Activated CD4-positive, alpha-beta memory T cell treated with anti-CD3 and anti-CD28 coated beads, Interleukin-2, amount 10 ng/mL, durations not matched to agents 7 days and 5 days (primary cell): ENCODE data around the gene NANOS1. TPM values are rescaled to one million over a fixed set of nuclear protein-coding genes. Genes with fewer than 3 reads are reported as not detected.

Experiments used
- CTCF ChIA-PET: fragments of 350-600 bp; sonication (Branson Sonifier 250); formaldehyde crosslinking; loops from one replicate; lab custom pipeline; 2021; ENCODE audit warnings: antibody characterized with exemption, inconsistent platforms; lab: Charles Lee
- POLR2A ChIA-PET: fragments of 350-600 bp; sonication (Branson Sonifier 250); formaldehyde crosslinking; loops from one replicate; lab custom pipeline; 2021; ENCODE audit warnings: antibody characterized with exemption; lab: Charles Lee
- DNase-seq: peaks from one replicate; pipeline ENCODE4 v3.0.0-alpha.2; 2020
- H3K27ac Mint-ChIP-seq: one replicate; pipeline ENCODE4 v1.8.0; 2021; ENCODE audit warnings: mild to moderate bottlenecking, mixed read lengths
- H3K27me3 Mint-ChIP-seq: one replicate; pipeline ENCODE4 v1.8.0; 2021; ENCODE audit warnings: mixed read lengths
- H3K36me3 Mint-ChIP-seq: one replicate; pipeline ENCODE4 v1.8.0; 2021; ENCODE audit warnings: low read depth, mixed read lengths
- H3K4me1 Mint-ChIP-seq: one replicate; pipeline ENCODE4 v1.8.0; 2021; ENCODE audit warnings: mixed read lengths
- H3K4me3 Mint-ChIP-seq: one replicate; pipeline ENCODE4 v1.8.0; 2021; ENCODE audit warnings: mild to moderate bottlenecking, mixed read lengths
- H3K9me3 Mint-ChIP-seq: one replicate; pipeline ENCODE4 v1.8.0; 2021; ENCODE audit warnings: mixed read lengths
- total RNA-seq, 2 experiments: library from RNA; stranded (reverse); gene quantifications; one replicate each; pipeline ENCODE4 v1.2.3, GENCODE V29; 2021

The NANOS1 gene
- total RNA-seq, 2 experiments from 2014 or later, result 0.13 to 0.40 TPM

- H3K27me3 Mint-ChIP-seq, result peaks cover 48% of the 10 kb centered on the region
- H3K4me3 Mint-ChIP-seq, result no peak overlapping the region
- no peak overlapping the region for H3K27ac Mint-ChIP-seq
- H3K9me3 Mint-ChIP-seq, result no peaks in the 10 kb centered on the region
- H3K36me3 Mint-ChIP-seq, result no peaks in the 10 kb centered on the region
- no peaks in the 10 kb centered on the region for H3K4me1 Mint-ChIP-seq
- CTCF ChIA-PET, result no interaction called here
- no peak for DNase-seq
- POLR2A ChIA-PET, result no interaction called here
Measured at GRCh38 chr10:118995739-118996138, 33.8 kb upstream of the NANOS1 start.

DNA sequence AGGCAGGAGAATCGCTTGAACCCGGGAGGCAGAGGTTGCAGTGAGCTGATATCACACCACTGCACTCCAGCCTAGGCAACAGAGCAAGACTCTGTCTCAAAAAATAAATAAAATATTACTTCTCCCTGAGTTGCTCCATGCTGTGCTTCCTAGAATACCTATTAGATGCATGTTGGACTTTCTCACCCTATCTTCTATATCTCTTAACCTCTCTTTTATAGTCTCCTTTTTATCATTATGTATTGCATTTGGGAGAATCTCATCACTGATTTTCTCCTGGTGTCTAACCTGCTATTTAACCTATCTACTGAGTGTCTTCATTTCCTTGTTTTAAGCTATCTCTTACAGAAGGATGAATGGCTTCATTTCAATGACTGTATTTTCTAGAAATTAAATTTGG is 32.1 kb upstream of the NANOS1 start:
- Mint-ChIP-seq H3K9me3 (no peaks in the 10 kb centered on the region), H3K27ac (no peak overlapping the region), H3K4me3 (no peak overlapping the region), H3K27me3 (peaks cover 38% of the 10 kb centered on the region), H3K36me3 (no peaks in the 10 kb centered on the region), H3K4me1 (no peaks in the 10 kb centered on the region)
- POLR2A ChIA-PET, result no interaction called here
- DNase-seq, result no peak
- CTCF ChIA-PET, result no interaction called here

DNA sequence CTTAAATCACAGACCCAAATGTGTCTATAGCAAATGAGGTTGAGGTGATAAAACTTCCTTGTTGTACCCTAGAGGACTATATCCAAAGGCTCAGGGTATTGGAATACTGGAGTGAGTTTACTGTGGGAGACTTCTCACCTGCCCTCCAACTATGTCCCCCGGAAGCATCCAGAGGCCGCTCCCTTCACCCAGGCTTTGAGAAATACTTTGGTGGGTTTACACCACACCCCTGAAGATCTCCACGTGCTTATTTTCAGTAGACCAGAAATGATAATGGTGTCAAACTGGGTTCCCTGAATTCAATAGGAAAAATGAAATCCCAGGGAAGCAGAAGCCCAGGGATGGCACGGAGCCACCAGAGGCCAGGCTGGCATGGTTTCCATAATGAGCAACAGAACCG is 31.3 kb upstream of the NANOS1 start:
- Mint-ChIP-seq H3K27ac (no peak overlapping the region), H3K4me1 (no peaks in the 10 kb centered on the region), H3K4me3 (no peak overlapping the region), H3K9me3 (no peaks in the 10 kb centered on the region), H3K36me3 (no peaks in the 10 kb centered on the region), H3K27me3 (peaks cover 33% of the 10 kb centered on the region)
- ChIA-PET POLR2A (no interaction called here), CTCF (no interaction called here)
- DNase-seq, result no peak

- Mint-ChIP-seq H3K27ac (no peak overlapping the region), H3K4me3 (no peak overlapping the region), H3K9me3 (no peaks in the 10 kb centered on the region), H3K4me1 (no peaks in the 10 kb centered on the region), H3K27me3 (peaks cover 27% of the 10 kb centered on the region), H3K36me3 (no peaks in the 10 kb centered on the region)
- ChIA-PET CTCF (no interaction called here), POLR2A (no interaction called here)
- DNase-seq, result no peak
Measured at GRCh38 chr10:119001717-119002500, 27.6 kb upstream of the NANOS1 start.

- H3K36me3 Mint-ChIP-seq, result no peaks in the 10 kb centered on the region
- H3K27ac Mint-ChIP-seq, result no peak overlapping the region
- no peaks in the 10 kb centered on the region for H3K9me3 Mint-ChIP-seq
- ChIA-PET CTCF (no interaction called here), POLR2A (no interaction called here)
- H3K4me1 Mint-ChIP-seq, result no peaks in the 10 kb centered on the region
- no peak for DNase-seq
- H3K4me3 Mint-ChIP-seq, result no peak overlapping the region
- H3K27me3 Mint-ChIP-seq, result peaks cover 21% of the 10 kb centered on the region
Measured at GRCh38 chr10:119003572-119004289, 25.8 kb upstream of the NANOS1 start.

DNA sequence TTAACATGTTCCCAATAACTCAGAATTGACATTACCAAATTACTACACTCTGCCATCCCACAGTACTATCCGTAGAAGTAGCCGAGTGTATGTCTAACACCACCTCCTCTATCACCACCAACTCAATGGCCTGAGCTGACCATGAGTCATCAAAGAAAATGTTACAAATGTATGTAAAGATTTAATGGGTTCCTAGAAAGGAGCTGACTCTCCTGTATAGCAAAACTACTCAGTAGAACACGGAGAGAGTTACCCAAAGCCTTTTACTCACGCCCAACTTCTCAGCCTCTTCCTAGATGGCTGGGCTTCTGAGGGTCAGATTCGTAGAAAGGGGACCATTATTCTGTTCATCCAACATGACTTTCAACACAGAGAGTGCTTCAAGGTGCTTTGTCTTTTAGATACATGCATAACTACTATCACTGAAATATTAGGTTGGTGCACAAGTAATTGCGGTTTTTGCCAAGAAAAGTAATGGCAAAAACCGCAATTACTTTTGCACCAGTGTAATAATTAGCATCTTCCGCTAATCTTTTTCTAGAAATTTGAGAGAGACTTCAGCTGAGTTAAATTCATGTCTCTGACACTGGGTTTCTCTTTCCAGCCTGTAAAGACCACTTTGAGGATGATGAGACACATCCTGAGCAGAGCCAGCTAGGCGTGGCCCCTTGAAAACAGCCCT is 24.0 kb upstream of the NANOS1 start:
- no peak for DNase-seq
- H3K27me3 Mint-ChIP-seq, result peaks cover 15% of the 10 kb centered on the region
- no peaks in the 10 kb centered on the region for H3K9me3 Mint-ChIP-seq
- ChIA-PET CTCF (no interaction called here), POLR2A (no interaction called here)
- H3K36me3 Mint-ChIP-seq, result no peaks in the 10 kb centered on the region
- no peaks in the 10 kb centered on the region for H3K4me1 Mint-ChIP-seq
- no peak overlapping the region for H3K27ac Mint-ChIP-seq
- no peak overlapping the region for H3K4me3 Mint-ChIP-seq

GRCh38 chr10:119006451-119007210 is 22.9 kb upstream of the NANOS1 start:
- H3K27me3 Mint-ChIP-seq, result peaks cover 18% of the 10 kb centered on the region
- ChIA-PET CTCF (no interaction called here), POLR2A (no interaction called here)
- H3K4me1 Mint-ChIP-seq, result no peaks in the 10 kb centered on the region
- no peak overlapping the region for H3K4me3 Mint-ChIP-seq
- DNase-seq, result no peak
- no peaks in the 10 kb centered on the region for H3K36me3 Mint-ChIP-seq
- H3K9me3 Mint-ChIP-seq, result no peaks in the 10 kb centered on the region
- no peak overlapping the region for H3K27ac Mint-ChIP-seq

- H3K27ac Mint-ChIP-seq, result no peak overlapping the region
- H3K4me1 Mint-ChIP-seq, result no peaks in the 10 kb centered on the region
- H3K4me3 Mint-ChIP-seq, result no peak overlapping the region
- POLR2A ChIA-PET, result no interaction called here
- H3K27me3 Mint-ChIP-seq, result peaks cover 15% of the 10 kb centered on the region
- CTCF ChIA-PET, result interaction anchor here (0.5 kb wide), 1 partner anchor 60 kb away, joined by 3 read pairs; no protein-coding TSS in a partner anchor
- no peaks in the 10 kb centered on the region for H3K36me3 Mint-ChIP-seq
- H3K9me3 Mint-ChIP-seq, result no peaks in the 10 kb centered on the region
- DNase-seq, result no peak
Measured at GRCh38 chr10:119007211-119007574, 22.3 kb upstream of the NANOS1 start.

- H3K27ac Mint-ChIP-seq, result no peak overlapping the region
Measured at GRCh38 chr10:119020627-119020946, 8.9 kb upstream of the NANOS1 start.

GRCh38 chr10:119022846-119023552 is 6.5 kb upstream of the NANOS1 start:
- DNase-seq, result no peak
- Mint-ChIP-seq H3K36me3 (no peaks in the 10 kb centered on the region), H3K4me1 (no peaks in the 10 kb centered on the region), H3K4me3 (no peak overlapping the region), H3K27me3 (peaks cover 13% of the 10 kb centered on the region), H3K9me3 (no peaks in the 10 kb centered on the region), H3K27ac (no peak overlapping the region)
- ChIA-PET POLR2A (no interaction called here), CTCF (no interaction called here)

More at GRCh38 chr10:119020627-119020946, 8.9 kb upstream of the NANOS1 start:
- no peak for DNase-seq
- CTCF ChIA-PET, result no interaction called here
- peaks cover 10% of the 10 kb centered on the region for H3K27me3 Mint-ChIP-seq
- no peaks in the 10 kb centered on the region for H3K9me3 Mint-ChIP-seq
- no peaks in the 10 kb centered on the region for H3K36me3 Mint-ChIP-seq
- POLR2A ChIA-PET, result no interaction called here
- no peak overlapping the region for H3K4me3 Mint-ChIP-seq
- H3K4me1 Mint-ChIP-seq, result no peaks in the 10 kb centered on the region

- ChIA-PET CTCF (no interaction called here), POLR2A (no interaction called here)
- Mint-ChIP-seq H3K27me3 (peaks cover 13% of the 10 kb centered on the region), H3K4me1 (no peaks in the 10 kb centered on the region), H3K36me3 (no peaks in the 10 kb centered on the region), H3K27ac (no peak overlapping the region), H3K4me3 (no peak overlapping the region), H3K9me3 (no peaks in the 10 kb centered on the region)
- no peak for DNase-seq
Measured at GRCh38 chr10:119023553-119023868, 6.0 kb upstream of the NANOS1 start.

- DNase-seq, result no peak
- ChIA-PET POLR2A (no interaction called here), CTCF (no interaction called here)
- Mint-ChIP-seq H3K9me3 (no peaks in the 10 kb centered on the region), H3K36me3 (no peaks in the 10 kb centered on the region), H3K27ac (no peak overlapping the region), H3K4me1 (no peaks in the 10 kb centered on the region), H3K27me3 (peaks cover 12% of the 10 kb centered on the region), H3K4me3 (no peak overlapping the region)
Measured at GRCh38 chr10:119024882-119025281, 4.6 kb upstream of the NANOS1 start.

- peaks cover 12% of the 10 kb centered on the region for H3K27me3 Mint-ChIP-seq
- H3K4me3 Mint-ChIP-seq, result no peak overlapping the region
- H3K27ac Mint-ChIP-seq, result no peak overlapping the region
- ChIA-PET CTCF (no interaction called here), POLR2A (no interaction called here)
- H3K4me1 Mint-ChIP-seq, result no peaks in the 10 kb centered on the region
- no peak for DNase-seq
- H3K36me3 Mint-ChIP-seq, result no peaks in the 10 kb centered on the region
- no peaks in the 10 kb centered on the region for H3K9me3 Mint-ChIP-seq
Measured at GRCh38 chr10:119025336-119025735, 4.2 kb upstream of the NANOS1 start.
